Jurkat, Clone E6-1 (cell line): Measurements from ENCODE around the gene VEZF1.
"Not testable (repeated sequence)": the region's sequence is repeated elsewhere in the genome, so short reads cannot be mapped to it uniquely, and the experiment has no call there.

ENCODE experiments used
- DNase-seq: peaks from one replicate; pipeline ENCODE4 v3.0.0-alpha.2; 2011; ENCODE audit warnings: low read depth, low spot score
- H3K4me3 ChIP-seq: 2 replicates; pipeline ENCODE4 v1.5.1; 2011; ENCODE audit warnings: mild to moderate bottlenecking, low read length, control low read depth, moderate library complexity

Gene VEZF1

GRCh38 chr17:57982452-57983170 lies 5.4 kb downstream of the VEZF1 start:
- DNase-seq = no peak

GRCh38 chr17:57980522-57980921 lies 7.5 kb downstream of the VEZF1 start:
- no peak overlapping the region for H3K4me3 ChIP-seq
- no peak for DNase-seq

More at GRCh38 chr17:57982452-57983170, 5.4 kb downstream of the VEZF1 start:
- no peak overlapping the region for H3K4me3 ChIP-seq

GRCh38 chr17:57979076-57979475 lies 9.0 kb downstream of the VEZF1 start:
- DNase-seq = no peak
- no peak overlapping the region for H3K4me3 ChIP-seq

- DNase-seq = no peak
- H3K4me3 ChIP-seq = no peak overlapping the region
Measured at GRCh38 chr17:57976594-57976993, 11.5 kb downstream of the VEZF1 start.

GRCh38 chr17:57975044-57975443 lies 13.0 kb downstream of the VEZF1 start:
- H3K4me3 ChIP-seq = no peak overlapping the region
- DNase-seq = no peak

- DNase-seq = not testable (repeated sequence)
Measured at GRCh38 chr17:57974053-57974824, 13.8 kb downstream of the VEZF1 start.

GRCh38 chr17:57972151-57972550 lies 15.9 kb downstream of the VEZF1 start:
- no peak for DNase-seq
- H3K4me3 ChIP-seq = no peak overlapping the region

More at GRCh38 chr17:57974053-57974824, 13.8 kb downstream of the VEZF1 start:
- not testable (repeated sequence) for H3K4me3 ChIP-seq

- DNase-seq = no peak
- no peak overlapping the region for H3K4me3 ChIP-seq
Measured at GRCh38 chr17:57971572-57971971, 16.5 kb downstream of the VEZF1 start.

GRCh38 chr17:57970710-57971109 lies 17.3 kb downstream of the VEZF1 start:
- no peak for DNase-seq

GRCh38 chr17:57968456-57968855 lies 19.6 kb downstream of the VEZF1 start:
- H3K4me3 ChIP-seq = no peak overlapping the region
- DNase-seq = no peak

More at GRCh38 chr17:57970710-57971109, 17.3 kb downstream of the VEZF1 start:
- no peak overlapping the region for H3K4me3 ChIP-seq

- DNase-seq = no peak
- no peak overlapping the region for H3K4me3 ChIP-seq
Measured at GRCh38 chr17:57966875-57967274, 21.2 kb downstream of the VEZF1 start.

- no peak for DNase-seq
- H3K4me3 ChIP-seq = no peak overlapping the region
Measured at GRCh38 chr17:57966246-57966645, 21.8 kb downstream of the VEZF1 start.

GRCh38 chr17:57965521-57966160 lies 22.4 kb downstream of the VEZF1 start:
- DNase-seq = no peak
- no peak overlapping the region for H3K4me3 ChIP-seq

- DNase-seq = no peak
- no peak overlapping the region for H3K4me3 ChIP-seq
Measured at GRCh38 chr17:57963149-57963511, 24.9 kb downstream of the VEZF1 start.

GRCh38 chr17:57962279-57963148 lies 25.5 kb downstream of the VEZF1 start:
- no peak overlapping the region for H3K4me3 ChIP-seq
- DNase-seq = no peak

- no peak overlapping the region for H3K4me3 ChIP-seq
- DNase-seq = no peak
Measured at GRCh38 chr17:57959929-57960328, 28.1 kb downstream of the VEZF1 start.

GRCh38 chr17:57958391-57958790 lies 29.7 kb downstream of the VEZF1 start:
- not testable (repeated sequence) for H3K4me3 ChIP-seq, DNase-seq

- no peak for DNase-seq
- no peak overlapping the region for H3K4me3 ChIP-seq
Measured at GRCh38 chr17:57957886-57958285, 30.2 kb downstream of the VEZF1 start.
